ENCODE results near the gene MFAP2.
"Not testable (repeated sequence)": the region's sequence is repeated elsewhere in the genome, so short reads cannot be mapped to it uniquely, and the experiment has no call there.

The MFAP2 gene

GRCh38 chr1:16931206-16931934 is 49.0 kb downstream of the MFAP2 start:
- DNase-seq (ENCODE audit: low read depth in 2 of 3, low spot score in 2 of 3): not testable (repeated sequence)

- DNase-seq (ENCODE audit: low read depth in 2 of 3, low spot score in 2 of 3): not testable (repeated sequence)
Observed at GRCh38 chr1:16929146-16930041, 51.0 kb downstream of the MFAP2 start.

- no peak for DNase-seq (ENCODE audit: low read depth in 2 of 3, low spot score in 2 of 3)
Observed at GRCh38 chr1:16927711-16928485, 52.5 kb downstream of the MFAP2 start.

- DNase-seq (ENCODE audit: low read depth in 2 of 3, low spot score in 2 of 3): no peak
Observed at GRCh38 chr1:16927256-16927655, 53.2 kb downstream of the MFAP2 start.

- DNase-seq (ENCODE audit: low read depth in 2 of 3, low spot score in 2 of 3): no peak
Observed at GRCh38 chr1:16926491-16927073, 53.8 kb downstream of the MFAP2 start.

- no peak for DNase-seq (ENCODE audit: low read depth in 2 of 3, low spot score in 2 of 3)
Observed at GRCh38 chr1:16925635-16926490, 54.6 kb downstream of the MFAP2 start.

- DNase-seq (ENCODE audit: low read depth in 2 of 3, low spot score in 2 of 3): no peak
Observed at GRCh38 chr1:16924919-16925477, 55.4 kb downstream of the MFAP2 start.

All from activated CD8-positive, alpha-beta memory T cell treated with anti-CD3 and anti-CD28 coated beads for 48 hours (primary cell).